HG03469 (cell line): Measurements from ENCODE around the gene PKP3.
"Not testable (repeated sequence)": the region's sequence is repeated elsewhere in the genome, so short reads cannot be mapped to it uniquely, and the experiment has no call there.

Experiments used
- ATAC-seq: cut with Tn5 transposase; IDR thresholded peaks from one replicate; pipeline ENCODE4 v1.9.1; 2021; ENCODE audit warnings: mild to moderate bottlenecking, moderate library complexity, moderate number of reproducible peaks; ENCODE audit not compliant: unreplicated experiment

The PKP3 gene

DNA sequence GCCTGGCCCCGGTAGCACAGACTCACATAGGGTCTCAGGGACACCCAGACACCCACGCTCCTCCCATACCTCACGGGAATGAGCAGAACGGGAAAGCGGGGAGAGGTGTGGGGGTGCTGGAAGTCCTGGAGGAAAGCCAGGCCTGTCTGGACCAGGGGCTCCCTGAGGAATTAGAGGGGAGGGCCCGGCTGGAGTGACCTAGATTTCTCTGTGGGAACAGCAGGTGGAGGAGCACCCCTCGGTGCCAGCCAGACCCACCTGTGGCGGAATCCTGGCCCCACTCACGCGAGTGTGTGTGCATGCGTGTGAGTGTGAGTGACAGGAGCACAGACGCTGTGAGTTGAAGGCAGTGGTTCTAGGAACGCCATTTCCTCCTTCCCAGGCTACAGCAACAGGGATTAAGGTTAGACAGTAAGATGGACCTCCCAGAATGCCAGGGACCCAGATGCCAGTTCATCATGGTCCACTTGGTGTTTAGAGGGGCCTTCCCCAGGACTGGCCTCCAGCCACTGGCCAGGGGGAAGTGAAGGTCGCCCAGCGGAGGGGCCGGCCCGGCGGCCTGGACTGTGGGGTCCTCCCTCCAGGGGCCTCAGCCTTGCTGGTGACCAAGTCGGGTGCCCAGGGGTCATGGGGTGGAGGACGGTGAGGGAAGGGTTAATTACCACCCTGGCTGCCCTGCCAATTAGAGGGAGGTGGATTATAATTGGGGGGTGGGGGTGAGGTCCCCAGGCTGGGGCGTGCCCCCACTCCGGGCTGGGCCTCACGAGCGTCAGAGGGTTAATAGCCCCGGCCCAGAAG lies 1.0 kb downstream of the PKP3 start:
- no peak for ATAC-seq

DNA sequence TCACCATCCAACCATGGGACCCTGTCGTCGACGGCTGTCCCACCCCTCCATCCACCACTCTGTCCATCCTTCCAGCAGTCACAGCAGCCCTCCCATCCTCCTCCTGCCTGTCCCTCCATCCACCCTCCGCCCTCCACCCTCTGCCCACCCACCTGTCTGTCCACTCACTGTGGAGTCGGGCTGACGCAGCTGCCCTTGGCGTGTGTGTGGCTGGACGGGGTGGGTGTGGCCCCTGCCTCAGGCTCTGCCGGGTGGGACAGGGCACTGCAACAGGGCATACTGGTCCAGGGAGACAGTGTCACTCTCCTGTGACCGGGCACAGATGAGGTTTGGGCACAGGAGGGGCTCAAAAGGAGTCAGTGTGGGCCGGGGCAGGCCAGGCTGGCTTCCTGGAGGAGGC lies 1.9 kb downstream of the PKP3 start:
- no peak for ATAC-seq

DNA sequence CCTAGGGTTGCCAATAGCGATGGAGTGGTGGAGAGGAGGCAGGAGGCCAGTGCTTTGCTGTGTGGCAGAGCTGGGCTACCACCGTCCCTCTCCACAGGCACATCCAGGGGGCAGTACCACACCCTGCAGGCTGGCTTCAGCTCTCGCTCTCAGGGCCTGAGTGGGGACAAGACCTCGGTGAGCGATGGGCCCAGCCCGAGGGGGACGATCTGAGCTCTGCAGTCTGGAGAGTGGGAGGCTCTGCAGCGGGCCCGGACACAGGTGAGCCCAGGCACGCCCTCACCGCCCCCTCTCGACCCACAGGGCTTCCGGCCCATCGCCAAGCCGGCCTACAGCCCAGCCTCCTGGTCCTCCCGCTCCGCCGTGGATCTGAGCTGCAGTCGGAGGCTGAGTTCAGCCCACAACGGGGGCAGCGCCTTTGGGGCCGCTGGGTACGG lies 2.5 kb downstream of the PKP3 start:
- no peak for ATAC-seq

- no peak for ATAC-seq
Measured at GRCh38 chr11:396948-397548, 3.0 kb downstream of the PKP3 start.

GRCh38 chr11:398826-399225 lies 4.8 kb downstream of the PKP3 start:
- no peak for ATAC-seq

GRCh38 chr11:399731-400211 lies 5.8 kb downstream of the PKP3 start:
- no peak for ATAC-seq

DNA sequence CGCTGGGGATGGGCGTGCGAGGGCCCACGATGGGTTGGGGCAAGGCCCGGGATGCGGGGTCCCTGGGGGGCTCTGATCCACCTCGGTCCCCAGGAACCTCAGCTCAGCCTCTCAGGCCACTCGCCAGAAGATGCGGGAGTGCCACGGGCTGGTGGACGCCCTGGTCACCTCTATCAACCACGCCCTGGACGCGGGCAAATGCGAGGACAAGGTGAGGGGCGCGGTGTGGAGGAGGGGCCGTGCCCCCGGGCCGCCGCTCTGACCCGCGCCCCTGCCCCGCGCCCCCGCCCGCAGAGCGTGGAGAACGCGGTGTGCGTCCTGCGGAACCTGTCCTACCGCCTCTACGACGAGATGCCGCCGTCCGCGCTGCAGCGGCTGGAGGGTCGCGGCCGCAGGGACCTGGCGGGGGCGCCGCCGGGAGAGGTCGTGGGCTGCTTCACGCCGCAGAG lies 6.3 kb downstream of the PKP3 start:
- no peak for ATAC-seq

DNA sequence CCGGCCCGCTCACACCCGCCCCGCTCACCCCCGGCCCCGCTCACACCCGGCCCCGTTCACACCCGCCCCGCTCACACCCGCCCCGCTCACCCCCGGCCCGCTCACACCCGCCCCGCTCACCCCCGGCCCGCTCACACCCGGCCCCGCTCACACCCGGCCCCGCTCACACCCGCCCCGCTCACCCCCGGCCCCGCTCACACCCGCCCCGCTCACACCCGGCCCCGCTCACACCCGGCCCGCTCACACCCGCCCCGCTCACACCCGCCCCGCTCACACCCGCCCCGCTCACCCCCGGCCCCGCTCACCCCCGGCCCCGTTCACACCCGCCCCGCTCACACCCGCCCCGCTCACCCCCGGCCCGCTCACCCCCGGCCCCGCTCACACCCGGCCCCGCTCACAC lies 7.2 kb downstream of the PKP3 start:
- not testable (repeated sequence) for ATAC-seq

DNA sequence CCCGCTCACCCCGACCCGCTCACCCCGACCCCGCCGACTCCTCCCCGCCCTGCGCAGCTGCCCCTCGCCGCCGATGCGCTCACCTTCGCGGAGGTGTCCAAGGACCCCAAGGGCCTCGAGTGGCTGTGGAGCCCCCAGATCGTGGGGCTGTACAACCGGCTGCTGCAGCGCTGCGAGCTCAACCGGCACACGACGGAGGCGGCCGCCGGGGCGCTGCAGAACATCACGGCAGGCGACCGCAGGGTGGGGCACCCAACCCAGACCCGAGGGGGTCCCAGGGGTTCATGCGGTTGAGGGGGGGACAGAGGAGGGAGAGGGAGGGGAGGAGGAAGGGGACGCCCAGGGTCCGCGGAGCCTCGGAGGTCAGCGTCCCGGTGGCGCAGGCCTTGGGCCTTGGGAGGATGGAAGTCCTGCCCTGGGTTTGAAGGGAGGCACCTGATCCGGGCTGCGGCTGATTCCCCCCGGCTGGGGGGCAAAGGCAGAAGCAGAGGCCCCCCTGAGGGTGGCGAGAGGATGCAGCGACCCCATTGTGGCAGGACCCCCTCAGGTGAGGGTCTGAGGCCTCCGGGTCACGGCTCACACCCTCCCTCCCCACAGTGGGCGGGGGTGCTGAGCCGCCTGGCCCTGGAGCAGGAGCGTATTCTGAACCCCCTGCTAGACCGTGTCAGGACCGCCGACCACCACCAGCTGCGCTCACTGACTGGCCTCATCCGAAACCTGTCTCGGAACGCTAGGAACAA lies 9.2 kb downstream of the PKP3 start:
- ATAC-seq, result no peak

GRCh38 chr11:403761-404431 lies 9.9 kb downstream of the PKP3 start:
- no peak for ATAC-seq

- ATAC-seq, result no peak
Measured at GRCh38 chr11:404551-405264, 10.7 kb downstream of the PKP3 start.

GRCh38 chr11:405323-405953 lies 11.4 kb downstream of the PKP3 start:
- no peak for ATAC-seq

DNA sequence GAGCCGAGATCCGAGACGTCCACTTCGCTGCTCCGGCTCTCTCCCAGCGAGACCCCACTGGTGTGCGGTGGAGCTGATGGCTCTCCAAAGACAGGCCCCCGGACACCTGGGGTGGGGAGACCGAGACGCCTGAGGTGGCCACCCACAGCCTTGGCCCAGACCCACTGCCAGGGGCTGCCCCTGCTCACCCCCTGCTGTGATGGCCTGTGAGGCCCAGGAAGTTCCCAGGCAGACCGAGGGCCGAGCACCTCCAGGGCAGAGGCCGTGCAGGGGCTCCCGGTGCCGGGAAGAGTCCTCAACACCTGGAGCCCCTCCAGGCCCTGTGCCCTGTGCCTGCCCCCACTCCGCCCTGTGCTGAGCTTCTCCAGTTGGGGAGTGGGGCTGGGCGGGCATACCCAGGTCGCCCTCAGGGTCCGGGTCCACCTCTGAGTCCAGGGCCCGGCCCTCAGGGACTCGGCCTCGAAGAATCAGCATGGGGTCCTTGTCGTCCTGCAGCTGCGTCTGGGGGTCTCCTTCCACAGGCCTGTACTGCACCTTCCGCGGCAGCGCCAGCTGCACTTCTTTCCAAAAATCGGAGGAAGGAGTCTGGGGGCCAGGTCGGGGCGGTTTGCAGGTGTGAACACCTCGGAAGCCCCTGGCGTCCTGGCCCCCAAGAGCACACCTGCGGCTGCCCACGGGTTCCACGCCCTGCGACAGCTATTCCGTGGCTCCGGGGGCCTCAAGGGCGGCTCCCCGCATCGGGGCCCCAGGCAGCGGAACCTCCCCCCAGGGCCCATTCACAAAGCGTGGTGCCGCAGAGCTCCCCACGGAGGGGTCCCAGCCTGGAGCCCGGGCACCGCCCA lies 12.2 kb downstream of the PKP3 start:
- ATAC-seq, result no peak

GRCh38 chr11:406796-407650 lies 13.0 kb downstream of the PKP3 start:
- ATAC-seq, result no peak

DNA sequence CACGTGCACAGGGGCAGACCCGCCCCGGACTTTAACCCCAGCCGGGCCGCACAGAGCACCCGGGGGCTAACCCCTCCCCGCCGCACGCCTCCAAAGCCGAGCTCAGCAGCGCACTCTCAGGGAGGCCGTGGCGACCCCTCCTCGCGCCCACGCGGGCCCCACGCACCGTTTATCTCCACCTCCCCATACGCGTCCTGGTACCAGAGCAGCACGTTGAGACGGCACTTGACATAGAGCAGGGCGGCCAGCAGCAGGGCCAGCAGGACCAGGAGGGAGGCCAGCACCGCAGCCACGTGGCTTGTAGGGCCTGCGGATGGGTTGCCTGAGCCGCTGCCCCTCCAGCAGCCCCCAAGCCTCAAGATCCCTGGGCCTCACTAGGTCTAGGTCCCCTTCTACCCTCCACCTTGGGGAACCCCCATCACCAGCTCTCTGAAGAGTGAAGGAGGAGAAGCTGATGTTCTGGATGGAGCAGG lies 13.7 kb downstream of the PKP3 start:
- no peak for ATAC-seq

GRCh38 chr11:408154-409007 lies 14.4 kb downstream of the PKP3 start:
- ATAC-seq, result no peak

GRCh38 chr11:409008-409599 lies 15.1 kb downstream of the PKP3 start:
- no peak for ATAC-seq
